HUDEP-2 (cell line): Measurements from ENCODE around the gene INPP5F.

ENCODE experiments used
- DNase-seq, 76 experiments: peaks; one replicate each; lab custom pipeline; 2025; ENCODE audit not compliant: unreplicated experiment in 76 of 76; lab: John Stamatoyannopoulos, UW

The INPP5F gene

GRCh38 chr10:119812684-119813083 lies 86.8 kb downstream of the INPP5F start:
- DNase-seq = no peak

GRCh38 chr10:119815671-119816070 lies 89.8 kb downstream of the INPP5F start:
- no peak for DNase-seq

GRCh38 chr10:119817991-119818888 lies 92.4 kb downstream of the INPP5F start:
- DNase-seq = peak in 72 of 76 experiments; percentile 12 to 84 (median 70)

- peak in 21 of 76 experiments; percentile 2 to 47 (median 17) for DNase-seq
Measured at GRCh38 chr10:119818889-119819270, 93.0 kb downstream of the INPP5F start.

GRCh38 chr10:119821182-119821581 lies 95.3 kb downstream of the INPP5F start:
- no peak for DNase-seq

- DNase-seq = no peak
Measured at GRCh38 chr10:119824299-119824698, 98.4 kb downstream of the INPP5F start.

DNA sequence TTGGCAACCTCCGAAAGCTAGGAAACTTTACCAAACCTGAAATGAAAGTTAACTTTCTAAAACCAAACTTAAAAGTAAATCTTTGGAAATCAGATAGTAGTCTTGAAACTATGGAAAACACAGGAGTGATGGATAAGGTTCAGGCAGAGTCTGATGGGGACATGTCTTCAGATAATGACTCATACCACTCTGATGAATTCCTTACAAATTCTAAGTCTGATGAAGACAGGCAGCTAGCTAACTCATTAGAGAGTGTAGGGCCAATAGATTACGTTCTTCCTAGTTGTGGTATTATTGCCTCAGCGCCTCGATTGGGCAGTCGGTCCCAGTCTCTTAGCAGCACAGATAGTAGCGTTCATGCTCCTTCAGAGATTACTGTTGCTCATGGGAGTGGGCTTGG lies 100.9 kb downstream of the INPP5F start:
- DNase-seq = no peak

DNA sequence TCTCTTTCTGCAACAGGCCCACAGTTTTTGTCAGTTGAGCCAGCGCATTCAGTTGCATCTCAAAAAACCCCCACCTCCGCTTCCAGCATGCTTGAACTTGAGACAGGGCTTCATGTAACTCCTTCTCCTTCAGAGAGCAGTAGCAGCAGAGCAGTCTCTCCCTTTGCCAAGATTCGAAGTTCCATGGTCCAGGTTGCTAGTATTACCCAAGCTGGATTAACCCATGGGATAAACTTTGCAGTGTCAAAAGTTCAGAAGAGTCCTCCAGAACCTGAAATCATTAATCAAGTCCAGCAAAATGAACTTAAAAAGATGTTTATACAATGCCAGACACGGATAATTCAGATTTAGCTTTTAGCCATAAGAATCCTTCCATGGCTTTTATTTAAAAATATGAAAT lies 101.6 kb downstream of the INPP5F start:
- DNase-seq = no peak

DNA sequence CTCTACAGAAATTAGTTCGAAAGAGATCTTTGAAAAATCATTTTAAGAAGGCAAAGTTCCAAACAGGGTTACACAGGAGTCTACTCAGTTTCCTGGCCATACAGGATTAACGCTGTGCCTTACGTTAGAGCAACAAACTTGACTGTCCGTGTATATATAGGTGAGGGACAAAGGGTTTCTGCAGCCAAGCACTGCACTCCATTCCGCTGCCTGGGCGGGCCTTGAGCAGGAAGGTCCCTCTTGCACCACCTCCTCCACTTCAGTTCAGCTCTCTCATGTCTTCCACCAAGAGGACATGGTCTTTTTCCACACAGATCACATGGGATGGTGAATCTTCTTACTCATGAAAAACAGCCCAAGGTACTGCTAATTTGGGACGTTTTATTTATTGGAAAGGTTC lies 103.6 kb downstream of the INPP5F start:
- no peak for DNase-seq

GRCh38 chr10:119830851-119831250 lies 105.0 kb downstream of the INPP5F start:
- no peak for DNase-seq

GRCh38 chr10:119831656-119832055 lies 105.8 kb downstream of the INPP5F start:
- DNase-seq = no peak

- DNase-seq = no peak
Measured at GRCh38 chr10:119832951-119833350, 107.1 kb downstream of the INPP5F start.

DNA sequence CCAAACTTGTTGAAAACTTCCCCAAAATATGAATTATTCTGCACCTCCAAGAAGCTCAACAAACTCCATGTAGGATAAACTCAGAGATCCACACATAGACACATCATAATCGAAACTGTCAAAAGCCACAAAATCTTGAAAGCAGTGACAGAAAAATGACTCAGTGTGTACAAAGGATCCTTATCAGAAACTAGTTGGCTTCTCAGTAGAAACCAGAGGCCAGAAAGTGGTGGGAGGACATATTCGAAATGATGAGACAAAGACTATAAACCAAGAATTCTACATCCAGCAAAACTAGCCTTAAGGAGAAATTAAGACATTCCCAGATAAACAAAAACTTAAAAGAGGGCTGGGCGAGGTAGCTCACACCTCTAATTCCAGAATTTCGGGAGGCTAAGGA lies 108.3 kb downstream of the INPP5F start:
- DNase-seq = peak in 28 of 76 experiments; percentile 2 to 58 (median 24)

GRCh38 chr10:119845656-119846055 lies 119.8 kb downstream of the INPP5F start:
- DNase-seq = no peak

DNA sequence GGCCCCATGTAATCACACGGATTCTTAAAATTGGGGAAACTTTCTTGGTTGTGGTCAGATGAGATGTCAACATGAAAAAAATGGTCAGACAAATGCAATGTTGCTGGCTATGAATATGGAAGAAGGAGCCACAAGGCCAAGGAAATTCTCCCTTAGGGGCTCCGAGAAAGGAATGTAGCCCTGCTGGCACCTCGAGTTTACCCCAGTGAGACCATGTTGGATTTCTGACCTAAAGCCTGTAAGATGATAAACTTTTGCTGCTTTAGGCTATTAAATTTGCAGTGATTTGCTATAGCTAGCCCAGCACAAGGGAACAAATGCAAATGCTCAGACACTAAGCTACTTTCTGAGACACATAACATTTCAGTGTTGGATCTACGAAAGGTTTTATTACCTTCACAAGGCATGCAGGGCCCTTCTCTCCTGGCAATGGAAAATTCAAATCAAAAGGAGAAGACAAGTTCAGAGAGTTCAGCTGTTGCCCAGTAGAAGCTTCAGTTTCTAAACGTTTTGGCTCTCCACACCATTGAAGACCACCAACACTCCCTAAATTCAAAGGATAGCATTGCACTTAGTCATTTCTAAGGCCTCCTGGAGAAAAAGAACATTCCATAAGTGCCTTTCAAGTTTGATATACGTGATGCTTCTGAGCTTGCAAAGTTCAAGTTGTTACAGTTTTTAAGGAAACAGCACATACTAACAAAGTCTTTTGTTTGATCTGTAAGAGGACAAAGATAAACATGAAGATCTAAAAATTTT lies 123.4 kb downstream of the INPP5F start:
- DNase-seq = no peak

GRCh38 chr10:119849944-119850343 lies 124.1 kb downstream of the INPP5F start:
- no peak for DNase-seq

- DNase-seq = no peak
Measured at GRCh38 chr10:119852277-119852676, 126.4 kb downstream of the INPP5F start.

DNA sequence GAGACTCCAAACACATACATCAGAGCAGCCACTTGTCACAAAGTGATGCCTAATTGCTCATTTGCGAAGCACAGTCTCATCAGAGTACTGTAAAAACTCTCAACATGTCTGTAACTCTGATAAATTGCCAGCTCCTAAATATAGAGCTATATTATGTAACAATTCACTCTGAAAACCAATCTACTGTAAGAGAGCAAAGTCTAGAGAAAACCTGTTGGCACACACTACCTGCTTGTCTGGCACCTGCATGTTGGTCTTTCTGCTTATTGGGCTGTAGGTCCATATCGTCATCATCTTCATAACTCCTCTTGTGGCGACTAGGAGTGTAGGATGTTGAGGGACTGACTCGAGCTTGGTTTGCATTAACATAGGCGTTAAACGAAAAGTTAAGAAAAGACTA lies 127.0 kb downstream of the INPP5F start:
- DNase-seq = no peak

- DNase-seq = no peak
Measured at GRCh38 chr10:119853574-119853973, 127.7 kb downstream of the INPP5F start.

GRCh38 chr10:119858063-119858462 lies 132.2 kb downstream of the INPP5F start:
- DNase-seq = no peak

DNA sequence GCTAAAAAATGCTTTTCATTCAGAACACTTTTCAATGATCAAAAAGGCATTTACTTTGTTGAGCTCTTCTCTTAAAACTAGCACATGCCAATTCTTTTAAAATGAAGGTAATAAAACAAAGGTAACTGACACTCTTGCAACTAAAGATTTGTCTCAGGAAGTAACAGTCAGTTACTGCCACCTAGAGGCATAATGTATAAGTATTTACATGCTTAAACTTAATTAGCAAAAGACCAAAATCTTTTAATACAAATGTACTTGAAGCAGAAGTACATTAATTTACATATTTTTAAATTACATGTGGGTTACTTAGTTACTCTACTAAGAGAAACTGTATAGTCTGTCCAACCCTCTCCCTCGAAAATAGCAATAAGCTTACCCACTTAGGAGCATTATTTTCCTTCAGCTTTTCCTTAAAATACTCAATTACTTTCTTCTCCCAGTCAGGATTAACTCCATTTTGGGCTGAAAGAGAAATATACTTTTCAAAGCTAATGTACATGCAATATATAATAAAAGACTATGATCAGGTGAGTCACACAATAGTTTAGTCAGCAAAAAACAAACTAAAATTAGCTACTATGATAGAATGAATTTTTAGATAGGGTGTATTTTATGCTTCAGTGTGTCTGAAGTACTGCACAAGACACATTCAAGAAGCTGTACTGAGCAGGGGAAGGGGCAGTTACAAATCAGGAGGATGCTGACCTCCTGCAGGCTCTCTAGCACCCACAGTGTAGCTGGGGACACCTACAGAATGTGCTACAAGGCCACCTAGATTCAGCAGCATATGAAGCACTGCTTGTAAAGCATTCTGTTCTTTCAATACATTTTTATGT lies 133.8 kb downstream of the INPP5F start:
- DNase-seq = peak in 12 of 76 experiments; percentile 3 to 26 (median 15)
